SK-N-SH (cell line): ENCODE data around the gene MYL6B.
A peak's percentile ranks its signal among the peaks of the same experiment; 100 is the strongest.

Experiments used
- CTCF ChIP-seq: fragments of 200-600 bp; sonication (generic); IDR thresholded peaks from 2 replicates; pipeline ENCODE4 v1.6.1; 2017; ENCODE audit warnings: antibody characterized with exemption, mild to moderate bottlenecking, moderate library complexity
- MXI1 ChIP-seq: IDR thresholded peaks from 2 replicates; pipeline ENCODE4 v1.6.1; 2012; ENCODE audit warnings: mild to moderate bottlenecking, low read depth, low read length, improper control_type of control experiment
- POLR2AphosphoS5 ChIP-seq: IDR thresholded peaks from 2 replicates; pipeline ENCODE4 v1.6.1; 2012; ENCODE audit warnings: low read depth, low read length
- TF ChIP-seq, protein P1 (sequence below): IDR thresholded peaks from 2 replicates; pipeline ENCODE4 v1.4.0; 2012; ENCODE audit warnings: low read depth

- TF ChIP-seq POLR2AphosphoS5 (peak; percentile 50; the same call in 1 of the 2 replicates), CTCF (peak; percentile 70), MXI1 (peak; percentile 12; the same call in 1 of the 2 replicates)
- TF ChIP-seq, protein P1, sequence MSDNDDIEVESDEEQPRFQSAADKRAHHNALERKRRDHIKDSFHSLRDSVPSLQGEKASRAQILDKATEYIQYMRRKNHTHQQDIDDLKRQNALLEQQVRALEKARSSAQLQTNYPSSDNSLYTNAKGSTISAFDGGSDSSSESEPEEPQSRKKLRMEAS: 0 out of 2 replicates have a peak, but pooled peaks have one; percentile 48
Measured at GRCh38 chr12:56189099-56189917, 36.9 kb downstream of the MYL6B start, which contains the start of gene SMARCC2.
